IPS DF 19.7 (cell line): Measurements from ENCODE around the gene TNIK.

Source experiments
- DNase-seq: peaks from one replicate; pipeline ENCODE4 v3.0.0-alpha.2; 2013; ENCODE audit warnings: low read depth, low spot score

Gene TNIK

DNA sequence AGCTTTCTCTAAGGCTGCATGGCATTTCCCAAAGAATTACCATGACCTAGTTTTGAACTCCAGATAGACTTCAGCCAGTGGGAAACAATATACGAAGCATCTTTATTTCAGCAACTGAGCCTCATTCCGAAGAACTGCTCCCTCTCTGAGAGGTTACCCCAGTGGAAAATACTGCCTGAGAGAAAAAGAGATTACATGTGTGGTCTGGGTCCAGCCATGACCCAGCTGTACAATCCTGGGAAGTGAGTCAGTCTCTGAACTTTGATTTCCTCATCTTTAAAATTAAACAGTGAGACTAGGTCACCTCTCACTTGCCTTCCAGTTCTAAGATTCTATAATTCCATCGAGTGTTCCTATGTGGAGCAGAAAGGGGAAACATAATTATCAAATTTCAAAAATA lies 42.4 kb downstream of the TNIK start:
- no peak for DNase-seq

DNA sequence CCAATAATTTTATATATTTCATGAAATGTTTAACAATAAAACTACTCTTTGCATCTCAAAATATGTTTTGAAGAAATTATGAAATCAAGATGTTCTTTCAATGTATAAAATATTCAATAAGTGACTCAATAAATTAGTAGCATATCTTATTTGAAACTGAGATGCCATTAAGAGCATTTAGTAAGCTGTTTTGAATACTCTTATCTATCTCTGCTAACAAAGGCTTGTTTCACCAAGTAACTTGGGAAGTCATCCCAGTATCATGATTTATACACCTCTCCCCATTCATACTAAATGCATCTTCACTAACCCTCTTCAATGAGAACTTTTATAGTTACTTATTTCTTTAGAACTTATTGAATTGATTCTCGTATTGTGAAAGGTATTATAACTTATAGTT lies 43.1 kb downstream of the TNIK start:
- DNase-seq, result no peak

DNA sequence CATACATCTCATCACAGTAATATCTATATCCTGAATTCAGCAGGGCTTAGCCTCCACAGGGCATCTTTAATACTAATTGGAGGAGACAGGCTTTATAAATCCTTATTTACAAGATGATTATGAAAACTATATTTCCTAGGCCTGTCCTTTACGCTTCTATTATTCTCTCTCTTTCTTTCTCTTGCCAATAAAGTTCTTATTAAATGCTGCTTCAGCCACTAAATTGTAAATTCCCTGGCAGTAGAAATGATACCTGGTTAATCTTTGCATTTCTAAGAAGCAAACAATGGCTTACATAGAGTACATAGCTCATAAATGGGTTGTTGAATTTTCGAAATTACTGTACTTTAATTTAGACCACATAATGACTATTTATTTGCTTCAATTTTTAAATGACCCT lies 43.5 kb downstream of the TNIK start:
- DNase-seq, result no peak

DNA sequence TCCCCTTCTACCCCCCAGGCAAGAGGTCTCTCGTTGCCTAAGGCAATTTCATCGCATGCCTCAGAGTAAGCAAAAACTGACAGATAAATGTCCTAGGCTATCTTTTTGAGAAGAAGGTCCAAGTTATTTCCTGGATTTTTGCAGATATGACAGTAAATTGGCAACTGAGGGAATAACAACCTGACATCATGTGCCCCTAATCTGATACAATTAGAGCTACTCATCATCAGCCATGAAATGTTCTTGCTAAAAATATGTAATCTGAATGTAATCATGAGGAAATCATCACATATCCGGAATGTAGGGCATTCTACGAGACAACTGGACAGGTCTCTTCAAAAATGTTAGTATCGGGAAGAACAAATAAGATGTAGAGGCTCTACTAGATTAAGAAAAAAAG lies 44.1 kb downstream of the TNIK start:
- no peak for DNase-seq

GRCh38 chr3:171415070-171415469 lies 45.1 kb downstream of the TNIK start:
- DNase-seq, result no peak

DNA sequence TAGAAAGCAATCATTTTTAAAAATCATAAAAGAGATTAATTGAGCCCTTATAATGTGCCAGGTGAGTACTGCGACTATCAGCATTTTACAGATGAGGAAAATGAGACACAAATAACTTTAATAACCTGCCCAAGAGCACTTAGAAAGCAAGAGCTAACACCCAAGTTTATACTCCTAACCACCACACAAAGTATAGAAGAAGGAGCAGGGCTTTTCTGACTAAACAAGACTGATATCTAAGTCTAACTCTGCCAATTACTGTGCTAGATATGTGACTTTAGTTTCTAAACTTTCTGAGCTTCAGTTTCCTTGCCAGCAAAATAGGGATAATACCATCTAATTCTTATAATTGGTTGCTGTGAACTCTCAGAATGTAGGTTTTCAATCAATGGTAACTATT lies 47.7 kb downstream of the TNIK start:
- no peak for DNase-seq

DNA sequence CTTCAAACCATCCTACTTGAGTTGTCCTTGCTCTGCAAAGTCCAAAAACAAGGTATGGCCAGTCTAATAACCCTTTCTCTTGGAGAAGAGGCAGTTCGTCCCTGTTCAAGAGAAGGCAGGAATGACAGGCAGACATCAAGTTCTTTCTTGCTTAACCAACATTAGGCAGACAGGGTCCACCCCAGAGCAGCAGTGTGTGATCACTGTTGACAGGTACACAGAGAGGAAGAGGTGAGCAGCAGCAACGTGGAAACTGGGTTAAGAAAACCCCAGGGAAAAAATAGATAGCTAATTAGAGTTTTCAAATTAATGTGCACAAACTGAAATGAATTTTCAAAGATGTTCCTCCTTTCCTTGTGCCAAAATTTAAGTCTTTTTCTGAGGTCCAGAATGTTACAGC lies 48.2 kb downstream of the TNIK start:
- no peak for DNase-seq

GRCh38 chr3:171410186-171410585 lies 50.0 kb downstream of the TNIK start:
- no peak for DNase-seq

GRCh38 chr3:171407759-171408158 lies 52.4 kb downstream of the TNIK start:
- no peak for DNase-seq

- no peak for DNase-seq
These were observed 55.7 kb downstream of the TNIK start for GRCh38 chr3:171404376-171404967.

DNA sequence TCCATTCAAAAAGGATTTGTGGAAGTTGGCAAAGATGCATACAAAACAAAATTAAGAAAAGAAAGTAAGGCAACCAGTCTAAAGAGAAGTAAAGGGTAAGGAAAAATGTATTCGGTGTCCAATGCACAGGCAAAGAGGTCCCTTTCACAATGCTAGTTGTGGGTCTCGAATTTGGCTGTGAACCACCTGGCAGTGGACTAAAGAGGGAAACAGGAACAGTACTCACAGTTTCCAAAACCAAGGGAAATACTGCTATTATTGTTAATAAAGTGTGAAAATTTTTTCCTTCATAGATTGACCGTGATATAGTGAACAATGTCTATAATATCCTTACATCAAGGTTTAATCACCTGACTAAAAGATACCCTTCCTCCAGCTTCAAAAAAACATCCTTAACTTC lies 57.9 kb downstream of the TNIK start:
- no peak for DNase-seq

DNA sequence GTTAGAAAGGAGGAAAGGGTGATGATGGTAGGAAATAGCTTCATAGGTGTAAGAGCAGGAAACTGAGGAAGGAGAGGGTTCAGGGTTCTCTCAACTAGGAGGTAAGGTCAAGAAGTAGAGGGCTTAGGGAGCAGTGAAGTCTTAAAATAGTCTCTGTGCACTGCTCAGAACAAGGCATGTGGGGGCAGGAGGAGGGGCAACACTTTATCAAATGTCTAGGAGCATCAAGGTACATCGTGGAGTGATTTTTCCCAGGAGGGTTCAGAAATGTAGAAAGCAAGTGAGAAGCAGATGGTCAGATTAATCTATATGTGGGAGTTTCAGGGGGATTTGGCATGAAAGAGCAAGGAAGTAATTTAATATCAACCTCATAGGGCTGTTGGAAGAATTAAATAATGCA lies 58.8 kb downstream of the TNIK start:
- no peak for DNase-seq

- DNase-seq, result no peak
These were observed 60.4 kb downstream of the TNIK start for GRCh38 chr3:171399842-171400241.

DNA sequence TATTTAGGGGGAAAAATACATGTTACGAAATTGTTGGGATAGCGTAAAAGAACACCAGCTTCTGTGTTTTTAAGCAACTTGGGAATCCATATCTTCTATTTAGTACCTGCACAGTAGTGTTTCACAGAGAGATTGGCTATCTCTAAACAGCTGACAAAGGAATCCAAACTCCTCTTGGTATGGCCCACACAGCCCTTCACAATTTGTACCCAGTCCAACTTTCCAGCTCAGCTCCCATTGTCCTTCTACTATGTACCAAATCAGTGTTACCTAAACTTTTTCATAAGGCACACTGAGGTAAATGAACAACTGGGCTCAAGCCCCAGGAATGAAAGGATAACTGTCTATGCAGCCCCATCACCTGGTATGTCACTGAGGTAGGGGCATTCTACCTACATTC lies 61.9 kb downstream of the TNIK start:
- DNase-seq, result no peak

DNA sequence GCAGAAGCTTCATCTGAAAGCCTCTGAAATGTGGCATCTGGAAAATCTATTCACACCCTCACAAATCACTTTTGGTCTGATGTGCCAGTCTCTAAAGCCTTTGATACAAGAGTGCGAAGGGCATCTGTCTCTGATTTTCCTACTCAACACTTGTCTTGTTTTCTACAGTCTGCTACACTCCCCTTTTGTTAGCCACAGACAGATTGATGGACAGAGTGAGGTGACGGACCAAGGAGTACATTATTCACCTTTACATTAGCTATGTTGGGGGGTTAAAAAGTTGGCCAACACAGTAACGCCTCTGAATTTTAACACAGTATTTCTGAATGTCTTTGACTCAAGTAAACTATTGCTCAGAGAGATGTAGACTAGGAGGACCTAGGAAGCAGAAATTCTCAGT lies 63.1 kb downstream of the TNIK start:
- DNase-seq, result no peak

GRCh38 chr3:171396048-171396447 lies 64.2 kb downstream of the TNIK start:
- DNase-seq, result no peak

DNA sequence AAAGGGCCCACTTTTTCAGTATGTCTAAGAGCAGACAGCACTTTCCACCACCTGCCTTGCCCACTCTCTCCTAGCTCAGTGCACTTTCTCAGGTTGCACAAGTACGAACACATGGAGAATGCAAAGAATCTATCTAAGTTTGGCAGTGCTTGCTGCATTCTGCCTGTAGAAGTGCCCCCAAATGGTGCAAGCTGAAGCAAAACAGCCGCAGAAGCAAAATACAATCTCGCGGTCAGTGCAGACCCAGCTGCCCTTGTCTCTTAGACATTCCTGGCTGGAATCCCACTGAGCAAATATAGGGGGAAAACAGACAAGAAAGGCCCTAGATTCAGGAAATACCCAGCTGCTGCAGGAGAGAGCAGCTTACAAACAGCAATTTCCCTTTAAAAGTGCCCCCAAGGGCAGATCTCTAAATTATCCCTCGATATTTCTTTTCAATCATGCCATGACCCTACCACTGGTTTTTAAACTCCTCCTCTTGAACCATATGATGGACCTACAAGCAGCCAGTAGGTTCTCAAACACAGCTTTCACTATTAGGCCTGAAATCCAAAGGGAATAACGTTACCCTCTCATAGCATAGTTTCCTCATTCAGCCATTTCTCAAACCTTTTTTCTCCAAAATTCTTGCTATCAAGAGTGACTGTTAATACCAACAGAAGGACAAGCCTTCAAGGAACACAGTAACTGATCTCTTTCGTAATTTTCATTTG lies 67.0 kb downstream of the TNIK start:
- peak; percentile 57 for DNase-seq

- DNase-seq, result no peak
These were observed 68.8 kb downstream of the TNIK start for GRCh38 chr3:171391432-171391831.

DNA sequence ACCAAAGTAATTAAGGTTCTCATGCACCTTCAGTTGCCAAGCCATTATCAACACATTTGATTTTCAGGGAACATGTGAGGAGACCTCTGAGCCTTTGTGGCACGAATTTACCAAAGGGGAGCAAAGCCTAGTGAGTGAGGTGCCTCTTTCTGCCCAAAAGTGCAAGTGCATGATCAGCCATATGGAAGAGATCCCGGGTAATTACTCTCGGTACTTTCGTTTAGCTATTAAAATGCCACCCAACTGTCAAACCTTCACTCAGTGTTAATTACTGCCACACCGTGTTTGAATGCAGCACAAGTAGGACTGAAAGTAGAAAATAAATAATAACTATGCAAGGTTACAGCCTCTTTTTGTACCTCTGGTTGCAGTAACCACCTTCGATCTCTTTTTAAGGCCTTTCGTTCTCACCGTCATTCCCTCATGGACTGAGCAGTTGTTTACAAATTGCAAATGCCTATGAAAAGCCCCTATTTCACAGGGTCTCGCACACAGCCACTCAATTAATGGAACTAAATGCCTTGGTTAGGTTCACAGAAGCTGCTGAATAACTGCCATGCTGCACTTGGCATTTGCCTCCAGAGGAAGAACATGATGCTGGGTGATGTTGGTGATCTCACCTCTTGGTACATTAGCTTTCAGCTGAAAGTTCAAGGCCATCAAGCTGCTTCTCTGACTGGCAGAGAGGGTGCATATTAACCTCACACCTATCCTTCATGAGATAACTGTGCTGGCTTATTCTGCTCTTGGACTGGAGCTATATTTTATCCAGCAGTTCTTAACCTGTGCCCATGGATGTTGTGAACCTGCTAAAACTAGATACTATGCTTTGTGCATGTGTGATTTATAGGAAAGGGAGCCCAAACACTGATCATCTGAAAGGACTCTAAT lies 69.9 kb downstream of the TNIK start:
- DNase-seq, result no peak

DNA sequence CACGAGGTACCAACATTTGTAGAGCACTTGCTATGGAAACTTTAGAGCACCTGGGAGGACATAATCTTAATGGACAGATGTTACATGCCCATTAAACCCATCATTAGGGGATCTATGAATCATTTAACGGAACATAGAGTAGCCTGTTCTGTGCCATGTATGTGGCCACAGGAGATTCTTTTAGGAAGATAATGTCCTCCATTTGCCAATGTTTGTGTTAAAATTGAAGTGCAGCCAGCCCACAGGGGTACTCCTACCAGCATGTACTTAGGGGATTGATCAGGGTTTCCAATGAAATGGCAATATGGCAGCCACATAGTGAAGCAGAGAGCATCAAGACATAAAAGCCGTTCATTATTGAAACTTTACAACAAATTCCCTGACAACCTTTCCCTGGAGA lies 70.7 kb downstream of the TNIK start:
- no peak for DNase-seq

GRCh38 chr3:171388527-171388926 lies 71.7 kb downstream of the TNIK start:
- DNase-seq, result no peak

- DNase-seq, result no peak
These were observed 73.1 kb downstream of the TNIK start for GRCh38 chr3:171387062-171387461.

- DNase-seq, result no peak
These were observed 75.1 kb downstream of the TNIK start for GRCh38 chr3:171385086-171385485.
